Measurements from ENCODE around the gene ENPP1. TPM values are rescaled to one million over a fixed set of nuclear protein-coding genes. Genes with fewer than 3 reads are reported as not detected.

Gene ENPP1
- total RNA-seq, 1 donor from 2014 or later: 8.1 TPM

GRCh38 chr6:131823276-131823902 lies 15.6 kb downstream of the ENPP1 start:
- Mint-ChIP-seq H3K27me3 (ENCODE audit: low read depth) (no peaks in the 10 kb centered on the region), H3K27ac (ENCODE audit: unreplicated experiment) (no peak overlapping the region), H3K9me3 (ENCODE audit: low read depth) (no peaks in the 10 kb centered on the region), H3K4me1 (ENCODE audit: low read depth) (peaks cover 43% of the 10 kb centered on the region), H3K36me3 (ENCODE audit: low read depth) (no peaks in the 10 kb centered on the region), H3K4me3 (ENCODE audit: unreplicated experiment) (no peak overlapping the region)
- TF ChIP-seq CTCF (IDR thresholded peaks at IDR 0.05): no peak
- no peak for DNase-seq (ENCODE audit: low spot score)

DNA sequence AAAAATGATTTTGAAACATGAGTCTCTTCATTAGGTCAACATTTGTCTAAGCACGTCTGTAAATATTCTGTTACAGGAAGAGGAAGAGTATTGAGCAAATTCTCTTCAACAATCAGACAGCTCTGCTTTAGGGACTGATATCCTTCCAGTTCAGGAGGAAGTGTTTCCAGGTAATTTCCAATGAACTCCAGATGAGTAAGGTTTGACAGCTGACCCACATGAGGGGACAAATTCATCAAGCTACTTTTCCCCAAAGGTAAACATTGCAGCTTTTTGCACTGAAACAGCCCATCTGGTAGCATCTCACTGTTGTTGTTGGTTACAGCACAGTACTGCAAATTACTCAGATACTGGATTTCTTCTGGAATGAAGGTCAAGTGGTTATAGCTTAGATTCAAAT lies 18.1 kb downstream of the ENPP1 start:
- no peak for TF ChIP-seq CTCF (IDR thresholded peaks at IDR 0.05)
- Mint-ChIP-seq H3K4me3 (ENCODE audit: unreplicated experiment) (no peak overlapping the region), H3K4me1 (ENCODE audit: low read depth) (peaks cover 61% of the 10 kb centered on the region), H3K36me3 (ENCODE audit: low read depth) (no peaks in the 10 kb centered on the region), H3K27ac (ENCODE audit: unreplicated experiment) (no peak overlapping the region), H3K27me3 (ENCODE audit: low read depth) (no peaks in the 10 kb centered on the region), H3K9me3 (ENCODE audit: low read depth) (no peaks in the 10 kb centered on the region)
- DNase-seq (ENCODE audit: low spot score): no peak

- Mint-ChIP-seq H3K27ac (ENCODE audit: unreplicated experiment) (no peak overlapping the region), H3K4me1 (ENCODE audit: low read depth) (peaks cover 67% of the 10 kb centered on the region), H3K4me3 (ENCODE audit: unreplicated experiment) (no peak overlapping the region), H3K9me3 (ENCODE audit: low read depth) (no peaks in the 10 kb centered on the region), H3K36me3 (ENCODE audit: low read depth) (no peaks in the 10 kb centered on the region), H3K27me3 (ENCODE audit: low read depth) (no peaks in the 10 kb centered on the region)
- no peak for TF ChIP-seq CTCF (IDR thresholded peaks at IDR 0.05)
- no peak for DNase-seq (ENCODE audit: low spot score)
Measured at GRCh38 chr6:131828080-131828479, 20.3 kb downstream of the ENPP1 start.

DNA sequence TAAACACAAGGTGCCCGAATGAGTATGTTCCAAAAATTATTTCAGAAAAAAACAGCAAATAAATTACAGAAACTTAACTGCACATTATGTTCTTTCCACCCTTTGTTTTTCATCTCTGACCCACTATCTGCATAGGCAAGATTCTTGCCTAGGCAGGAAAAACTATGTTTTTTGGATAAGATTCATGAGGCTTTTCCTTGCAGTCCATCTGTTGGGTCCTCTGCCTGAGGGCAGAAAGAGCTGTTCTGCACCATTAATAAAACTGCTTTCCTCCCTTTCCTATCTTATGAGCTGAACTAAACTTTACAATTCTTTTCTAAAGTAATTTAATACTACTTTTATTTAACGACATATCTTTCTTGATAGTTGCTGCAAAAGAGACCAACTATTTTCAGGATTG lies 21.1 kb downstream of the ENPP1 start:
- H3K27ac Mint-ChIP-seq (ENCODE audit: unreplicated experiment): peak overlapping the region; percentile 27
- no peak for TF ChIP-seq CTCF (IDR thresholded peaks at IDR 0.05)

DNA sequence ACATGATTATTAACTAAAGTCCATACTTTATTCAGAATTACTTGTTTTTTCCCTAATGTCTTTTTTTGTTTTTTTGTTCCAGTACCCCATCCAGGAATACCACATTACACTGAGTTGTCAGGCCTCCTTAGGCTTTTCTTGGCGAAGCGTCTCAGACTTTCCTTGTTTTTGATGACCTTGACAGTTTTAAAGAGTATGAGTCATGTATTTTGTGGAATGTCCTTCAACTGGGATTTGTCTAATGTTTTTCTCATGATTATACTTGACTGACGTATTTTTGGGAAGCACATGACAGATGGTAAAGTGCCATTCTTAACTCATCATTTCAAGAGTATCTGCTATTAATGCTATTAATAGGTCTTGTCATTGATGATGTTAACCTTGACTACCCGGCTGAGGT lies 23.6 kb downstream of the ENPP1 start:
- no peaks in the 10 kb centered on the region for H3K36me3 Mint-ChIP-seq (ENCODE audit: low read depth)
- DNase-seq (ENCODE audit: low spot score): no peak
- H3K9me3 Mint-ChIP-seq (ENCODE audit: low read depth): no peaks in the 10 kb centered on the region
- H3K4me3 Mint-ChIP-seq (ENCODE audit: unreplicated experiment): no peak overlapping the region
- no peak for TF ChIP-seq CTCF (IDR thresholded peaks at IDR 0.05)
- H3K27ac Mint-ChIP-seq (ENCODE audit: unreplicated experiment): peak overlapping the region; percentile 85
- no peaks in the 10 kb centered on the region for H3K27me3 Mint-ChIP-seq (ENCODE audit: low read depth)
- H3K4me1 Mint-ChIP-seq (ENCODE audit: low read depth): peaks cover 51% of the 10 kb centered on the region

More for the DNA sequence above, 21.1 kb downstream of the ENPP1 start:
- Mint-ChIP-seq H3K27me3 (ENCODE audit: low read depth) (no peaks in the 10 kb centered on the region), H3K4me1 (ENCODE audit: low read depth) (peaks cover 58% of the 10 kb centered on the region), H3K36me3 (ENCODE audit: low read depth) (no peaks in the 10 kb centered on the region), H3K9me3 (ENCODE audit: low read depth) (no peaks in the 10 kb centered on the region), H3K4me3 (ENCODE audit: unreplicated experiment) (no peak overlapping the region)
- DNase-seq (ENCODE audit: low spot score): no peak

All from chondrocyte (in vitro differentiated cells).